GM12878 (cell line): ENCODE measurements around the gene PPP6R2. TPM values are rescaled to one million over a fixed set of nuclear protein-coding genes. Genes with fewer than 3 reads are reported as not detected.
A peak's percentile ranks its signal among the peaks of the same experiment; 100 is the strongest.

Source experiments
- ATAC-seq: fragments of 200-7000 bp; cut with Tn5 transposase; 3 replicates; pipeline ENCODE4 v1.9.1; 2020; ENCODE audit warnings: mild to moderate bottlenecking, moderate library complexity
- BruUV-seq: library from RNA; stranded (reverse); fragments of 400-500 nt; replicated peaks from 2 replicates; lab custom pipeline; 2021; lab: Mats Ljungman, UMichigan
- CTCF ChIA-PET: fragments of 300-600 bp; sonication (Branson Sonifier 250); formaldehyde crosslinking; extraction: SDS; loops from one replicate; lab custom pipeline; 2021; ENCODE audit warnings: inconsistent platforms; lab: Yijun Ruan, JAX
- POLR2A ChIA-PET: fragments of 350-600 bp; formaldehyde crosslinking; extraction: SDS; loops from one replicate; lab custom pipeline; 2021; ENCODE audit warnings: inconsistent platforms; lab: Charles Lee
- RAD21 ChIA-PET: fragments of 300-600 bp; sonication (Branson Sonifier 250); formaldehyde crosslinking; loops from one replicate; lab custom pipeline; 2023; ENCODE audit warnings: antibody characterized with exemption; ENCODE audit not compliant: unreplicated experiment; lab: Charles Lee
- SMC1A ChIA-PET: fragments of 300-600 bp; sonication (Branson Sonifier 250); formaldehyde crosslinking; loops from one replicate; lab custom pipeline; 2023; ENCODE audit not compliant: unreplicated experiment, uncharacterized antibody; lab: Charles Lee
- DNase-seq: peaks from one replicate; pipeline ENCODE4 v3.0.0-alpha.2; 2011; ENCODE audit warnings: low read depth, low spot score
- FAIRE-seq: peaks from 3 replicates; lab custom pipeline; 2011; peaks lifted over from hg19 to GRCh38; lab: Jason Lieb, UNC
- H2AFZ ChIP-seq: 2 replicates; pipeline ENCODE4 v1.6.0; 2011; ENCODE audit warnings: low read depth, low read length, control low read depth; ENCODE audit not compliant: control insufficient read depth
- H3K27ac ChIP-seq: 2 replicates; pipeline ENCODE4 v1.5.1; 2011; ENCODE audit warnings: control low read depth; ENCODE audit not compliant: control insufficient read depth, insufficient read depth
- H3K27me3 ChIP-seq, 2 experiments: replicated peaks in 1 of 2; 2 replicates each; pipeline versions ENCODE4 v1.6.0 to v1.6.1; 2011; ENCODE audit warnings: low read length in 1 of 2; ENCODE audit not compliant: control insufficient read depth in 2 of 2, insufficient read depth in 2 of 2
- H3K36me3 ChIP-seq, 2 experiments: 2 replicates each; pipeline ENCODE4 v1.5.1; 2011; ENCODE audit warnings: low read length in 1 of 2; ENCODE audit not compliant: control insufficient read depth in 2 of 2, insufficient read depth in 2 of 2
- H3K4me1 ChIP-seq: 2 replicates; pipeline ENCODE4 v1.6.1; 2011; ENCODE audit warnings: mild to moderate bottlenecking, low read length, moderate library complexity, mixed read lengths; ENCODE audit not compliant: control insufficient read depth, insufficient read depth
- H3K4me2 ChIP-seq: 2 replicates; pipeline ENCODE4 v1.6.0; 2011; ENCODE audit warnings: control low read depth; ENCODE audit not compliant: control insufficient read depth, insufficient read depth
- H3K4me3 ChIP-seq: fragments of 200-600 bp; sonication (generic); 2 replicates; pipeline ENCODE4 v1.5.1; 2016
- H3K79me2 ChIP-seq: 2 replicates; pipeline ENCODE4 v1.6.0; 2011; ENCODE audit warnings: low read length; ENCODE audit not compliant: control insufficient read depth, insufficient read depth
- H3K9ac ChIP-seq: 2 replicates; pipeline ENCODE4 v1.8.0; 2011; ENCODE audit warnings: low read length, control low read depth, mixed read lengths; ENCODE audit not compliant: control insufficient read depth, insufficient read depth
- H3K9me3 ChIP-seq: replicated peaks from 3 replicates; pipeline ENCODE4 v1.5.1; 2011; ENCODE audit warnings: mild to moderate bottlenecking, low read length; ENCODE audit not compliant: control insufficient read depth, insufficient read depth
- H4K20me1 ChIP-seq: 2 replicates; pipeline ENCODE4 v1.6.0; 2011; ENCODE audit not compliant: control insufficient read depth, insufficient read depth
- CHD2 ChIP-seq: IDR thresholded peaks from 2 replicates; pipeline ENCODE4 v1.6.1; 2011; ENCODE audit warnings: low read depth, low read length, improper control_type of control experiment, borderline replicate concordance
- DPF2 ChIP-seq: fragments of 450-650 bp; IDR thresholded peaks from 2 replicates; pipeline ENCODE4 v1.6.1; 2017; ENCODE audit warnings: mild to moderate bottlenecking
- EZH2 ChIP-seq: IDR thresholded peaks from 2 replicates; pipeline ENCODE4 v1.6.1; 2012; ENCODE audit warnings: low read depth, mild to moderate bottlenecking, control low read depth, inconsistent platforms, low read length, borderline replicate concordance; ENCODE audit not compliant: control insufficient read depth
- MXI1 ChIP-seq: fragments of 150-350 bp; IDR thresholded peaks from 2 replicates; pipeline ENCODE4 v1.6.1; 2011; ENCODE audit warnings: low read depth, mild to moderate bottlenecking, inconsistent platforms, low read length, improper control_type of control experiment
- SIN3A ChIP-seq: IDR thresholded peaks from 2 replicates; pipeline ENCODE4 v1.6.1; 2012; ENCODE audit warnings: low read depth, low read length, improper control_type of control experiment
- whole genome bisulfite sequencing: methylation state at CpG from one replicate; pipeline ENCODE4 v1.1.6; 2016; ENCODE audit warnings: low lambda C conversion rate; ENCODE audit not compliant: insufficient replicate concordance, insufficient coverage; ENCODE audit errors: missing lambda C conversion rate; 5-methylcytosine and 5-hydroxymethylcytosine counted together
- in situ Hi-C: fragments of 300-500 bp; cut with MboI; formaldehyde crosslinking; loops from 9 replicates; pipeline ENCODE4 v1.14.3; 2018; ENCODE audit warnings: mixed read lengths
- intact Hi-C: fragments of 100-400 bp; cut with micrococcal nuclease; formaldehyde crosslinking; loops from one replicate; pipeline ENCODE4 v1.14.2; 2022; ENCODE audit not compliant: unreplicated experiment
- polyA plus RNA-seq, 11 experiments: library from polyadenylated mRNA; depleted of rRNA in 4 of 11; unstranded in 6 of 11; stranded (reverse) in 5 of 11; fragments of >200 nt; fragmentation: Nextera tagmentation in 4 of 11; fragmentation: Illumina TruSeq in 1 of 11; extraction: Ambion mirVana in 4 of 11; extraction: Trizol in 1 of 11; gene quantifications; 1 replicate in 1 of 11; 2 replicates in 10 of 11; pipeline versions ENCODE4 v1.2.1 to v1.2.3, GENCODE V29; 2011 to 2016; ENCODE audit warnings: inconsistent platforms in 2 of 11, missing spikeins in 2 of 11, low read depth in 1 of 11
- total RNA-seq, 4 experiments: library from RNA; depleted of rRNA in 3 of 4; stranded (reverse); fragments of >200 nt in 3 of 4; fragmentation: Illumina TruSeq in 1 of 4; extraction: Trizol in 1 of 4; gene quantifications; 2 replicates each; pipeline versions ENCODE4 v1.2.1 to v1.2.3, GENCODE V29; 2013 to 2021

Gene PPP6R2
- total and polyA plus RNA-seq, 10 of the 15 experiments (the other 5 are each of a cell fraction or from before 2014, with no cell fraction given): 0.29 to 52.6 (median 25.4) TPM

- no peak for TF ChIP-seq EZH2
- peak; percentile 29; the same call in 1 of the 2 replicates for TF ChIP-seq SIN3A
- peak; percentile 34; the same call in 1 of the 2 replicates for TF ChIP-seq MXI1
- 0 out of 2 replicates have a peak, but pooled peaks have one; percentile 22 for TF ChIP-seq DPF2
- 0 out of 2 replicates have a peak, but pooled peaks have one; percentile 11 for TF ChIP-seq CHD2
- no peaks in the 10 kb centered on the region for H3K36me3 ChIP-seq
- CTCF ChIA-PET: interaction anchor here (0.6 to 4.2 kb wide), 10 partner anchors 15 to 177 kb away, joined by 3 to 36 read pairs (median 4); partner anchors contain the start of gene TUBGCP6
- peaks cover 2% of the 10 kb centered on the region; the same call in 1 of the 2 replicates for H3K4me1 ChIP-seq
- no peaks in the 10 kb centered on the region for H3K27me3 ChIP-seq
- DNase-seq: no peak
- no peak for FAIRE-seq
- H3K27ac ChIP-seq: no peak overlapping the region
- RAD21 ChIA-PET: interaction anchor here (0.8 to 1.7 kb wide), 3 partner anchors 20 to 172 kb away, joined by 3 to 6 read pairs (median 6); partner anchors contain the start of gene PLXNB2
- H3K9ac ChIP-seq: peak overlapping the region; percentile 38; the same call in 1 of the 2 replicates
- SMC1A ChIA-PET: interaction anchor here (1.7 kb wide), 1 partner anchor 75 kb away, joined by 5 read pairs; the partner anchor contains the start of gene HDAC10
- no peaks in the 10 kb centered on the region for H3K9me3 ChIP-seq
- intact Hi-C loops: no loop called here
- peak overlapping the region; percentile 97 for H3K4me2 ChIP-seq
- in situ Hi-C loops: loop anchor here (5.0 kb wide), 1 partner anchor 49 kb away; no protein-coding TSS in a partner anchor
- no TSS peak for BruUV-seq
- 27% methylated on average over 36 of the region's 56 CpGs for WGBS
- H4K20me1 ChIP-seq: no peaks in the 10 kb centered on the region
- POLR2A ChIA-PET: interaction anchor here (0.7 to 1.8 kb wide), 6 partner anchors 11 to 50 kb away, joined by 3 to 4 read pairs (median 3); no protein-coding TSS in a partner anchor
- peak overlapping the region; percentile 81 for H2AFZ ChIP-seq
- peak overlapping the region; percentile 57; the same call in 1 of the 2 replicates for H3K4me3 ChIP-seq
- no peak for ATAC-seq
- H3K79me2 ChIP-seq: peaks cover 1% of the 10 kb centered on the region; the same call in 1 of the 2 replicates
These were observed 16.7 kb upstream of the PPP6R2 start for GRCh38 chr22:50326225-50326955.
